GM21447 (cell line): ENCODE measurements around the gene GABRA5.

Experiments
- ATAC-seq: cut with Tn5 transposase; IDR thresholded peaks from one replicate; pipeline ENCODE4 v1.9.1; 2021; ENCODE audit not compliant: unreplicated experiment

GABRA5 gene

GRCh38 chr15:26985050-26985449 lies 118.2 kb downstream of the GABRA5 start:
- ATAC-seq: no peak

DNA sequence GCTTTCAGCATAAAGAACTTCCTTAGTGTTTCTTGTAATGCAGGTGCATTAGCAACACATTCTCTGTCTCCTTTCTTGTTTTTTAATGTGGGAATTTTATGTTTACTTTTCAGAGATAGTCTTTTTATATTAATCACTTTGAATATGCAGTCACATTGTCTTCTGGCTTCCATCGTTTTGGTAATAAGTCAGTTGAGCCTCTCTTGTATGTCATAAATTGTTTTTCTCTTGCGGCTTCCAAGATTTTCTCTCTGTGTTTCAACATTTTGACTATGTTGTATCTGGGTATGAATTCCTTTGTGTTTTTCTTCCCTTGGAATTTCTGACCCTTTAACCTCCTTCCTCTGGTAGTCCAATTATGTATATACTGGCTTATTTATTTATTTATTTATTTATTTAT lies 129.4 kb downstream of the GABRA5 start:
- no peak for ATAC-seq
